HG03521 (cell line): ENCODE measurements around the gene CD58.

Source experiments
- ATAC-seq: cut with Tn5 transposase; IDR thresholded peaks from one replicate; pipeline ENCODE4 v1.9.1; 2021; ENCODE audit warnings: mild to moderate bottlenecking, moderate library complexity; ENCODE audit not compliant: unreplicated experiment

The CD58 gene

GRCh38 chr1:116494353-116494692 lies 76.5 kb downstream of the CD58 start:
- no peak for ATAC-seq

GRCh38 chr1:116493484-116494352 lies 77.1 kb downstream of the CD58 start:
- ATAC-seq: no peak

GRCh38 chr1:116493036-116493435 lies 77.8 kb downstream of the CD58 start:
- no peak for ATAC-seq

- ATAC-seq: no peak
These were observed 78.4 kb downstream of the CD58 start for GRCh38 chr1:116492358-116492811.

GRCh38 chr1:116491700-116492357 lies 79.0 kb downstream of the CD58 start:
- no peak for ATAC-seq

GRCh38 chr1:116490588-116490987 lies 80.2 kb downstream of the CD58 start:
- ATAC-seq: no peak

- ATAC-seq: no peak
These were observed 81.6 kb downstream of the CD58 start for GRCh38 chr1:116489231-116489697.

GRCh38 chr1:116488071-116488470 lies 82.8 kb downstream of the CD58 start:
- no peak for ATAC-seq

- no peak for ATAC-seq
These were observed 83.2 kb downstream of the CD58 start for GRCh38 chr1:116487583-116487982.

GRCh38 chr1:116487031-116487430 lies 83.8 kb downstream of the CD58 start:
- ATAC-seq: no peak

- ATAC-seq: no peak
These were observed 84.4 kb downstream of the CD58 start for GRCh38 chr1:116486424-116486823.

- no peak for ATAC-seq
These were observed 84.8 kb downstream of the CD58 start for GRCh38 chr1:116485976-116486375.

GRCh38 chr1:116485071-116485735 lies 85.6 kb downstream of the CD58 start:
- ATAC-seq: peak; percentile 80

GRCh38 chr1:116483481-116484309 lies 87.1 kb downstream of the CD58 start:
- no peak for ATAC-seq

- no peak for ATAC-seq
These were observed 88.3 kb downstream of the CD58 start for GRCh38 chr1:116482490-116482889.

GRCh38 chr1:116481934-116482333 lies 88.9 kb downstream of the CD58 start:
- no peak for ATAC-seq

- ATAC-seq: no peak
These were observed 92.2 kb downstream of the CD58 start for GRCh38 chr1:116478621-116479020.

GRCh38 chr1:116477429-116477828 lies 93.4 kb downstream of the CD58 start:
- ATAC-seq: no peak

- ATAC-seq: no peak
These were observed 94.5 kb downstream of the CD58 start for GRCh38 chr1:116476321-116476720.

GRCh38 chr1:116475850-116476218 lies 95.0 kb downstream of the CD58 start:
- ATAC-seq: no peak
